GM23338 (cell line): ENCODE measurements around the gene RNF6. TPM values are rescaled to one million over a fixed set of nuclear protein-coding genes. Genes with fewer than 3 reads are reported as not detected.

Experiments used
- ATAC-seq: fragments of 200-7000 bp; cut with Tn5 transposase; 3 replicates; pipeline ENCODE4 v1.9.1; 2020
- DNase-seq: peaks from one replicate; pipeline ENCODE4 v3.0.0-alpha.2; 2015; ENCODE audit warnings: low spot score
- H2AFZ ChIP-seq: fragments of 200-600 bp; sonication (generic); 2 replicates; pipeline ENCODE4 v1.8.0; 2016; ENCODE audit warnings: antibody characterized with exemption, mild to moderate bottlenecking, moderate library complexity
- H3F3A ChIP-seq: fragments of 200-600 bp; sonication (generic); replicated peaks from 2 replicates; pipeline ENCODE4 v1.8.0; 2017; ENCODE audit warnings: antibody characterized with exemption, mixed run types, low read depth
- H3K27ac ChIP-seq: fragments of 200-600 bp; sonication (generic); 2 replicates; pipeline ENCODE4 v1.6.1; 2016; ENCODE audit warnings: low read depth
- H3K27me3 ChIP-seq: fragments of 200-600 bp; sonication (generic); 2 replicates; pipeline ENCODE4 v1.8.0; 2016; ENCODE audit warnings: mild to moderate bottlenecking, mixed run types, moderate library complexity; ENCODE audit not compliant: insufficient read depth
- H3K36me3 ChIP-seq: fragments of 200-600 bp; sonication (generic); 2 replicates; pipeline ENCODE4 v1.8.0; 2016; ENCODE audit warnings: mild to moderate bottlenecking; ENCODE audit not compliant: insufficient read depth
- H3K4me1 ChIP-seq: fragments of 200-600 bp; sonication (generic); 2 replicates; pipeline ENCODE4 v1.8.0; 2016; ENCODE audit warnings: mild to moderate bottlenecking, moderate library complexity; ENCODE audit not compliant: insufficient read depth
- H3K4me2 ChIP-seq: fragments of 200-600 bp; sonication (generic); 2 replicates; pipeline ENCODE4 v1.7.1; 2017; ENCODE audit warnings: mixed run types
- H3K4me3 ChIP-seq: fragments of 200-600 bp; sonication (generic); 2 replicates; pipeline ENCODE4 v1.6.1; 2016; ENCODE audit warnings: mixed run types
- H3K79me2 ChIP-seq: fragments of 200-600 bp; sonication (generic); replicated peaks from 2 replicates; pipeline ENCODE4 v1.8.0; 2017; ENCODE audit warnings: mild to moderate bottlenecking; ENCODE audit not compliant: insufficient read depth
- H3K9me2 ChIP-seq: fragments of 200-600 bp; sonication (generic); 2 replicates; pipeline ENCODE4 v1.8.0; 2017; ENCODE audit not compliant: insufficient read depth
- H4K20me1 ChIP-seq: fragments of 200-600 bp; sonication (generic); replicated peaks from 2 replicates; pipeline ENCODE4 v1.8.0; 2017; ENCODE audit warnings: mild to moderate bottlenecking; ENCODE audit not compliant: insufficient read depth
- H3K27ac Mint-ChIP-seq: 2 replicates; pipeline ENCODE4 v1.8.0; 2020; ENCODE audit warnings: inconsistent platforms, mild to moderate bottlenecking, moderate library complexity, mixed read lengths
- H3K27me3 Mint-ChIP-seq: 3 replicates; pipeline ENCODE4 v1.8.0; 2022; ENCODE audit warnings: low read depth, mild to moderate bottlenecking, moderate library complexity, mixed read lengths, inconsistent platforms; ENCODE audit not compliant: insufficient read depth, poor library complexity
- H3K36me3 Mint-ChIP-seq: 3 replicates; pipeline ENCODE4 v1.8.0; 2021; ENCODE audit warnings: low read depth, mild to moderate bottlenecking, inconsistent platforms, moderate library complexity, mixed read lengths
- H3K4me1 Mint-ChIP-seq: 3 replicates; pipeline ENCODE4 v1.8.0; 2020; ENCODE audit warnings: mild to moderate bottlenecking, inconsistent platforms, mixed read lengths
- H3K4me3 Mint-ChIP-seq: 3 replicates; pipeline ENCODE4 v1.8.0; 2021; ENCODE audit warnings: moderate library complexity, mild to moderate bottlenecking, inconsistent platforms, mixed read lengths
- H3K9me3 Mint-ChIP-seq: 3 replicates; pipeline ENCODE4 v1.8.0; 2020; ENCODE audit warnings: moderate library complexity, mild to moderate bottlenecking, inconsistent platforms, mixed read lengths
- CREB1 ChIP-seq: fragments of 250-450 bp; sonication (Bioruptor Pico); IDR thresholded peaks from 2 replicates; pipeline ENCODE4 v1.5.0; 2020; ENCODE audit warnings: low read depth, mild to moderate bottlenecking, moderate library complexity
- ETS1 ChIP-seq: IDR thresholded peaks from 2 replicates; pipeline ENCODE4 v1.6.1; 2016; ENCODE audit warnings: antibody characterized with exemption
- EZH2 ChIP-seq: fragments of 200-600 bp; sonication (generic); IDR thresholded peaks from one replicate; pipeline ENCODE4 v1.8.0; 2017; ENCODE audit warnings: antibody characterized with exemption, mild to moderate bottlenecking, low read depth; ENCODE audit not compliant: unreplicated experiment
- EZH2phosphoT487 ChIP-seq: fragments of 200-600 bp; sonication (generic); IDR thresholded peaks from one replicate; pipeline ENCODE4 v1.8.1; 2018; ENCODE audit warnings: antibody characterized with exemption; ENCODE audit not compliant: unreplicated experiment
- JUNB ChIP-seq: IDR thresholded peaks from one replicate; pipeline ENCODE4 v1.6.1; 2016; ENCODE audit warnings: antibody characterized with exemption; ENCODE audit not compliant: unreplicated experiment
- NANOG ChIP-seq: IDR thresholded peaks from 2 replicates; pipeline ENCODE4 v1.6.1; 2016; ENCODE audit warnings: antibody characterized with exemption, borderline replicate concordance
- POLR2AphosphoS5 ChIP-seq: IDR thresholded peaks from 2 replicates; pipeline ENCODE4 v1.6.1; 2016; ENCODE audit warnings: antibody characterized with exemption, low read depth
- STAT1 ChIP-seq: IDR thresholded peaks from one replicate; pipeline ENCODE4 v1.6.1; 2016; ENCODE audit warnings: antibody characterized with exemption; ENCODE audit not compliant: unreplicated experiment
- ZNF114 ChIP-seq: fragments of 250-450 bp; sonication (Bioruptor Pico); IDR thresholded peaks from 2 replicates; pipeline ENCODE4 v1.5.0; 2020; ENCODE audit warnings: mild to moderate bottlenecking, moderate library complexity
- ZNF331 ChIP-seq: fragments of 250-450 bp; sonication (Bioruptor Pico); IDR thresholded peaks from 2 replicates; pipeline ENCODE4 v1.5.0; 2020; ENCODE audit warnings: low read depth, mild to moderate bottlenecking, moderate library complexity
- ZNF462 ChIP-seq: fragments of 250-450 bp; sonication (Bioruptor Pico); IDR thresholded peaks from 2 replicates; pipeline ENCODE4 v1.5.0; 2020; ENCODE audit warnings: mild to moderate bottlenecking, moderate library complexity
- polyA plus RNA-seq: library from polyadenylated mRNA; unstranded; fragments of >200 nt; fragmentation: Nextera tagmentation; extraction: Ambion mirVana; gene quantifications from 2 replicates; pipeline ENCODE4 v1.2.1, GENCODE V29; 2016
- total RNA-seq: library from RNA; depleted of rRNA; stranded (reverse); fragments of >200 nt; shearing (Covaris generic); gene quantifications from 2 replicates; pipeline ENCODE4 v1.2.3, GENCODE V29; 2014
- TF ChIP-seq, protein P1 (sequence below), 2 experiments: fragments of 200-600 bp in 1 of 2; sonication (generic) in 1 of 2; conservative IDR thresholded peaks; 2 replicates each; pipeline versions ENCODE4 v1.5.1 to v1.6.1; 2016 to 2017; ENCODE audit warnings: antibody characterized with exemption in 2 of 2, low read depth in 2 of 2, mild to moderate bottlenecking in 2 of 2, moderate library complexity in 1 of 2
- TF ChIP-seq, protein P2 (sequence below): IDR thresholded peaks from one replicate; pipeline ENCODE4 v1.6.1; 2018; ENCODE audit warnings: antibody characterized with exemption; ENCODE audit not compliant: unreplicated experiment

Gene RNF6
- total and polyA plus RNA-seq, 2 experiments from 2014 or later: 11.8 to 18.8 TPM

DNA sequence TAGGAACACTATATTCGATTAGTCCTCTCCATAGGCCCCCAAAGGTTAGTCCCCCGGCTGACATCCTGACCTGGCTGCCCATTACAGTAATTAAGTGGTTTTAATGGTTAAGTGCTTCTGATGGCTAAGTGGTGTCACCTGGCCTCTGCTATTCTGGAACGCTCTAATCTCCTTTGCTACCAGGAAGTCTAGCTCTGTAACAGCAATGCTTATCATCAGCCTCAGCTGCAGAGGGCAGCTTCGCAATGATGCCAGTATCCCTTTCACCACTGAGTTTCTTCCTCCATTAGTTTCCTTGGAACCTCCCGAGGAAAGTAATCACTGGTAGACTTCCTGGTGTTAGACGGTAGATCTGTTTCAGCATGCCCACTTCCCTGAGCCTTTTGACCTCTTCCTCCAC is 8.6 kb upstream of the RNF6 start (continued):
- no peak for TF ChIP-seq NANOG

- H3K9me2 ChIP-seq: no peaks in the 10 kb centered on the region
- H2AFZ ChIP-seq: no peak overlapping the region
- H4K20me1 ChIP-seq: no peaks in the 10 kb centered on the region
- ATAC-seq (no peak), DNase-seq (no peak)
- no peak overlapping the region for H3K4me2 ChIP-seq
- Mint-ChIP-seq H3K4me3 (no peak overlapping the region), H3K27ac (no peak overlapping the region), H3K27me3 (no peaks in the 10 kb centered on the region), H3K36me3 (no peaks in the 10 kb centered on the region), H3K9me3 (no peaks in the 10 kb centered on the region), H3K4me1 (no peaks in the 10 kb centered on the region; the same call in 2 of the 3 replicates)
- H3F3A ChIP-seq: no peaks in the 10 kb centered on the region
- H3K4me1 ChIP-seq: no peaks in the 10 kb centered on the region
- no peak for TF ChIP-seq ZNF114 (CRISPR knock-in tag)
- TF ChIP-seq ZNF331: no peak
- TF ChIP-seq STAT1: no peak
- TF ChIP-seq JUNB: no peak
- TF ChIP-seq, protein P1, sequence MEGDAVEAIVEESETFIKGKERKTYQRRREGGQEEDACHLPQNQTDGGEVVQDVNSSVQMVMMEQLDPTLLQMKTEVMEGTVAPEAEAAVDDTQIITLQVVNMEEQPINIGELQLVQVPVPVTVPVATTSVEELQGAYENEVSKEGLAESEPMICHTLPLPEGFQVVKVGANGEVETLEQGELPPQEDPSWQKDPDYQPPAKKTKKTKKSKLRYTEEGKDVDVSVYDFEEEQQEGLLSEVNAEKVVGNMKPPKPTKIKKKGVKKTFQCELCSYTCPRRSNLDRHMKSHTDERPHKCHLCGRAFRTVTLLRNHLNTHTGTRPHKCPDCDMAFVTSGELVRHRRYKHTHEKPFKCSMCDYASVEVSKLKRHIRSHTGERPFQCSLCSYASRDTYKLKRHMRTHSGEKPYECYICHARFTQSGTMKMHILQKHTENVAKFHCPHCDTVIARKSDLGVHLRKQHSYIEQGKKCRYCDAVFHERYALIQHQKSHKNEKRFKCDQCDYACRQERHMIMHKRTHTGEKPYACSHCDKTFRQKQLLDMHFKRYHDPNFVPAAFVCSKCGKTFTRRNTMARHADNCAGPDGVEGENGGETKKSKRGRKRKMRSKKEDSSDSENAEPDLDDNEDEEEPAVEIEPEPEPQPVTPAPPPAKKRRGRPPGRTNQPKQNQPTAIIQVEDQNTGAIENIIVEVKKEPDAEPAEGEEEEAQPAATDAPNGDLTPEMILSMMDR (conservative IDR thresholded peaks at IDR 0.05; ENCODE audit: low read depth in 2 of 2): no peak
- no peak for TF ChIP-seq NANOG
- TF ChIP-seq, protein P2, sequence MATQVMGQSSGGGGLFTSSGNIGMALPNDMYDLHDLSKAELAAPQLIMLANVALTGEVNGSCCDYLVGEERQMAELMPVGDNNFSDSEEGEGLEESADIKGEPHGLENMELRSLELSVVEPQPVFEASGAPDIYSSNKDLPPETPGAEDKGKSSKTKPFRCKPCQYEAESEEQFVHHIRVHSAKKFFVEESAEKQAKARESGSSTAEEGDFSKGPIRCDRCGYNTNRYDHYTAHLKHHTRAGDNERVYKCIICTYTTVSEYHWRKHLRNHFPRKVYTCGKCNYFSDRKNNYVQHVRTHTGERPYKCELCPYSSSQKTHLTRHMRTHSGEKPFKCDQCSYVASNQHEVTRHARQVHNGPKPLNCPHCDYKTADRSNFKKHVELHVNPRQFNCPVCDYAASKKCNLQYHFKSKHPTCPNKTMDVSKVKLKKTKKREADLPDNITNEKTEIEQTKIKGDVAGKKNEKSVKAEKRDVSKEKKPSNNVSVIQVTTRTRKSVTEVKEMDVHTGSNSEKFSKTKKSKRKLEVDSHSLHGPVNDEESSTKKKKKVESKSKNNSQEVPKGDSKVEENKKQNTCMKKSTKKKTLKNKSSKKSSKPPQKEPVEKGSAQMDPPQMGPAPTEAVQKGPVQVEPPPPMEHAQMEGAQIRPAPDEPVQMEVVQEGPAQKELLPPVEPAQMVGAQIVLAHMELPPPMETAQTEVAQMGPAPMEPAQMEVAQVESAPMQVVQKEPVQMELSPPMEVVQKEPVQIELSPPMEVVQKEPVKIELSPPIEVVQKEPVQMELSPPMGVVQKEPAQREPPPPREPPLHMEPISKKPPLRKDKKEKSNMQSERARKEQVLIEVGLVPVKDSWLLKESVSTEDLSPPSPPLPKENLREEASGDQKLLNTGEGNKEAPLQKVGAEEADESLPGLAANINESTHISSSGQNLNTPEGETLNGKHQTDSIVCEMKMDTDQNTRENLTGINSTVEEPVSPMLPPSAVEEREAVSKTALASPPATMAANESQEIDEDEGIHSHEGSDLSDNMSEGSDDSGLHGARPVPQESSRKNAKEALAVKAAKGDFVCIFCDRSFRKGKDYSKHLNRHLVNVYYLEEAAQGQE: no peak
- TF ChIP-seq ETS1: no peak
- TF ChIP-seq EZH2: no peak
- TF ChIP-seq POLR2AphosphoS5: no peak
- TF ChIP-seq ZNF462: no peak
- TF ChIP-seq EZH2phosphoT487: no peak
- TF ChIP-seq CREB1 (CRISPR knock-in tag): no peak
- no peaks in the 10 kb centered on the region for H3K79me2 ChIP-seq
- H3K4me3 ChIP-seq: no peak overlapping the region
- H3K36me3 ChIP-seq: no peaks in the 10 kb centered on the region
- no peaks in the 10 kb centered on the region for H3K27me3 ChIP-seq
- H3K27ac ChIP-seq: no peak overlapping the region
Observed at GRCh38 chr13:26229080-26229615, 7.0 kb upstream of the RNF6 start.
